K562 treated with DMSO at 1 percent for 4 hours (cell line): Measurements from ENCODE around the gene VN1R4. TPM values are rescaled to one million over a fixed set of nuclear protein-coding genes. Genes with fewer than 3 reads are reported as not detected.

Experiments
- total RNA-seq: library from RNA; unstranded; fragments of 300-600 nt; gene quantifications from 2 replicates; pipeline ENCODE4 v1.2.3, GENCODE V29; 2022; ENCODE audit not compliant: insufficient read depth

VN1R4 gene, protein sequence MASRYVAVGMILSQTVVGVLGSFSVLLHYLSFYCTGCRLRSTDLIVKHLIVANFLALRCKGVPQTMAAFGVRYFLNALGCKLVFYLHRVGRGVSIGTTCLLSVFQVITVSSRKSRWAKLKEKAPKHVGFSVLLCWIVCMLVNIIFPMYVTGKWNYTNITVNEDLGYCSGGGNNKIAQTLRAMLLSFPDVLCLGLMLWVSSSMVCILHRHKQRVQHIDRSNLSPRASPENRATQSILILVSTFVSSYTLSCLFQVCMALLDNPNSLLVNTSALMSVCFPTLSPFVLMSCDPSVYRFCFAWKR
- not detected in 2 replicates for total RNA-seq

GRCh38 chr19:53267623-53268022 lies at the start of gene VN1R4:
Gene VN1R4, minus strand, starts transcription at chr19:53267723. Its CDS starts 58 bp downstream, at chr19:53267665.

DNA sequence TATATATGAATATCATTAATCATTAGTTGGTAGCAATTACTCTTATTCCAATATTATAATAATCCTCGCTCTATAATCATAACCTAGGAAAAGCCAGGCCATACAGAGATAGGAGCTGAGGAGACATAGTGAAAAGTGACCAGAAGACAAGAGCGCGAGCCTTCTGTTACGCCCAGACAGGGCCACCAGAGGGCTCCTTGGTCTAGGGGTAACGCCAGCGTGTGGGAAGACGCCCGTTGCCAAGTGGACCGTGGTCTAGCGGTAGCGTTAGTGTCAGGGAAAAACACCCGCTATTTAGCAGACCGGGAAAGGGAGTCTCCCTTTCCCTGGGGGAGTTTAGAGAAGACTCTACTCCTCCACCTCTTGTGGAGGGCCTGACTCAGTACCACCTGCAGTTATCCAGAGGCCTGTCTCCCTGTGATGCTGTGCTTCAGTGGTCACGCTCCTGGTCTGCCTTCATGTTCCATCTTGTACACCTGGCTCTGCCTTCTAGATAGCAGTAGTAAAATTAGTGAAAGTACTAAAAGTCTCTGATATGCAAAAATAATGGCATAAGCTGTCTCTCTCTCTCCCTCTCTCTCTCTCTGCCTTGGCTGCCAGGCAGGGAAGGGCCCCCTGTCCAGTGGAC lies 9.7 kb downstream of the VN1R4 start, which contains the start of gene VN1R2:
Gene VN1R2, plus strand, starts transcription at position 578 of the 628 bp plus-strand sequence. CDS start 84 bp downstream, outside the sequence.

GRCh38 chr19:53254411-53255341 lies 12.8 kb downstream of the VN1R4 start, which contains the start of gene ZNF677:
Gene ZNF677, minus strand, starts transcription at chr19:53254873. Its CDS starts 3,323 bp downstream, at chr19:53251550.

Other genes starting within 250 kb of the VN1R4 start
- 0.33 TPM in 1 of 2 replicates, not detected in the other for gene ERVV-2, start 223.0 kb downstream of the VN1R4 start, total RNA-seq
- 8.4 and 10.6 TPM in 2 replicates for gene ZNF160, start 164.3 kb downstream of the VN1R4 start, total RNA-seq
- gene ZNF415, start 134.8 kb downstream of the VN1R4 start, total RNA-seq = 0.39 TPM in 1 of 2 replicates, not detected in the other
- gene ZNF347, start 108.7 kb downstream of the VN1R4 start, total RNA-seq = 0.80 and 1.5 TPM in 2 replicates
- 0.35 and 3.1 TPM in 2 replicates for gene ZNF665, start 74.4 kb downstream of the VN1R4 start, total RNA-seq
- not detected in 2 replicates for gene ZNF677, start 12.8 kb downstream of the VN1R4 start, total RNA-seq
- gene VN1R2, start 9.4 kb downstream of the VN1R4 start, total RNA-seq = not detected in 2 replicates
- gene ZNF845, start 66.0 kb upstream of the VN1R4 start, total RNA-seq = 2.9 and 3.4 TPM in 2 replicates
- 1.7 and 2.1 TPM in 2 replicates for gene ZNF525, start 98.0 kb upstream of the VN1R4 start, total RNA-seq
- 2.5 and 3.8 TPM in 2 replicates for gene ZNF765, start 127.4 kb upstream of the VN1R4 start, total RNA-seq
- 6.4 and 7.6 TPM in 2 replicates for gene ZNF761, start 164.3 kb upstream of the VN1R4 start, total RNA-seq
- 2.3 and 2.8 TPM in 2 replicates for gene ZNF813, start 200.0 kb upstream of the VN1R4 start, total RNA-seq